Natural killer cell (primary cell): ENCODE data around the gene ZG16. TPM values are rescaled to one million over a fixed set of nuclear protein-coding genes. Genes with fewer than 3 reads are reported as not detected.
"Not testable (repeated sequence)": the region's sequence is repeated elsewhere in the genome, so short reads cannot be mapped to it uniquely, and the experiment has no call there.

Experiments
- ATAC-seq, 3 donors: fragments of 150-1000 bp in 2 of 3; fragments of 200-7000 bp in 1 of 3; cut with Tn5 transposase; 1 replicate in 1 of 3; 2 replicates in 2 of 3; pipeline ENCODE4 v1.10.0; 2021; ENCODE audit warnings: mild to moderate bottlenecking in 2 of 3, moderate library complexity in 2 of 3
- DNase-seq, 2 donors: peaks; one replicate each; pipeline versions ENCODE4 v3.0.0 to v3.0.0-alpha.2; 2013 to 2021; ENCODE audit warnings: mixed read lengths in 1 of 2
- H3K27ac ChIP-seq: one replicate; pipeline ENCODE4 v1.5.1; 2013; ENCODE audit warnings: mild to moderate bottlenecking, low read length
- H3K27me3 ChIP-seq: one replicate; pipeline ENCODE4 v1.6.1; 2013; ENCODE audit warnings: low read length; ENCODE audit not compliant: control insufficient read depth, insufficient read depth
- H3K36me3 ChIP-seq: one replicate; pipeline ENCODE4 v1.6.1; 2013; ENCODE audit warnings: low read length; ENCODE audit not compliant: control insufficient read depth, insufficient read depth
- H3K4me1 ChIP-seq: one replicate; pipeline ENCODE4 v1.6.1; 2013; ENCODE audit warnings: low read length; ENCODE audit not compliant: control insufficient read depth, insufficient read depth
- H3K4me3 ChIP-seq: one replicate; pipeline ENCODE4 v1.5.1; 2013; ENCODE audit warnings: low read length
- H3K9me3 ChIP-seq: one replicate; pipeline ENCODE4 v1.6.1; 2013; ENCODE audit warnings: low read length; ENCODE audit not compliant: control insufficient read depth, insufficient read depth
- H3K27ac Mint-ChIP-seq, 2 donors: one replicate each; pipeline ENCODE4 v1.8.0; 2022; ENCODE audit warnings: mild to moderate bottlenecking in 2 of 2, mixed read lengths in 2 of 2, moderate library complexity in 1 of 2
- H3K27me3 Mint-ChIP-seq, 2 donors: one replicate each; pipeline ENCODE4 v1.8.0; 2022; ENCODE audit warnings: low read depth in 2 of 2, mixed read lengths in 2 of 2
- H3K36me3 Mint-ChIP-seq: one replicate; pipeline ENCODE4 v1.8.0; 2022; ENCODE audit warnings: mixed read lengths
- H3K4me1 Mint-ChIP-seq, 2 donors: one replicate each; pipeline ENCODE4 v1.8.0; 2022; ENCODE audit warnings: mixed read lengths in 2 of 2
- H3K4me3 Mint-ChIP-seq: one replicate; pipeline ENCODE4 v1.8.0; 2022; ENCODE audit warnings: mild to moderate bottlenecking, moderate library complexity, mixed read lengths
- H3K9me3 Mint-ChIP-seq, 2 donors: one replicate each; pipeline ENCODE4 v1.8.0; 2022; ENCODE audit warnings: mixed read lengths in 2 of 2
- WGBS: methylation state at CpG from one replicate; pipeline ENCODE4 v1.1.7; 2013; ENCODE audit warnings: missing lambda C conversion rate; ENCODE audit not compliant: insufficient coverage; 5-methylcytosine and 5-hydroxymethylcytosine counted together
- intact Hi-C: fragments of 100-400 bp; cut with micrococcal nuclease; formaldehyde crosslinking; loops from one replicate; pipeline ENCODE4 v1.14.2; 2022
- total RNA-seq, 4 donors: library from RNA; stranded (reverse); fragments of 120-200 nt in 1 of 4; gene quantifications; one replicate each; pipeline versions ENCODE4 v1.2.3 to v1.2.4, GENCODE V29; 2013 to 2022
- TF ChIP-seq, protein P1 (sequence below): fragments of 200-600 bp; IDR thresholded peaks from one replicate; pipeline ENCODE4 v1.8.0; 2022; ENCODE audit warnings: antibody characterized with exemption

The ZG16 gene
- total RNA-seq, 3 donors from 2014 or later (not counting 1 experiment from before 2014, with no cell fraction given): not detected

DNA sequence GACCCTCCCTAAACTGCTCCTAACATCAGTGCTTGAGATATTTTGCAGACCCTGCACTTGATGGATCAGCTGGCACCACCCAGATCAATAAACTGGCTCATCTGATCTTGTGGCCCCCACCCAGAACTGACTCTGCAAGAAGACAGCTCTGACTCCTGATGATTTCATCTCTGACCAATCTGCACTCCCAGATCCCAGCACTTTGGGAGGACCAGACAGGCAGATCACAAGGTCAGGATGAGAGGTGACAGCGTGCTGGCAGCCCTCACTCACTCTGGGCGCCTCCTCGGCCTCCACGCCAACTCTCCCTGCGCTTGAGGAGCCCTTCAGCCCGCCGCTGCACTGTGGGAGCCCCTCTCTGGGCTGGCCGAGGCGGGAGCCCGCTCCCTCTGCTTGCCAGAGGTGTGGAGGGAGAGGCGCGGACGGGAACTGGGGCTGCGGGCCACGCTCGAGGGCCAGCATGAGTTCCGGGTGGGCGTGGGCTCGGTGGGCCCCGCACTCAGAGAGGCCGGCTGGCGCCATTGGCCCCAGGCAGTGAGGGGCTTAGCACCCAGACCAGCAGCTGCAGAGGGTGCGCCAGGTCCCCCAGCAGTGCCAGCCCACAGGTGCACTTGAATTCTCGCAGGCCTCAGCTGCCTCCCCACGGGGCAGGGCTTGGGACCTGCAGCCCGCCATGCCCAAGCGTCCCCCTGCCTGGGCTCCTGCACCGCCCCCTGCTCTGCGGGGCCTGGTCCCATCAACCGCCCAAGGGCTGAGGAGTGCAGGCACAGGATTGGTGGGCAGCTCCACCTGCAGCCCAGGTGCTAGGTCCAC lies 29.9 kb upstream of the ZG16 start:
- H3K27ac ChIP-seq: no peak overlapping the region
- H3K9me3 Mint-ChIP-seq: no peaks in the 10 kb centered on the region
- intact Hi-C loops: loop anchor here (2.0 to 10.0 kb wide), 3 partner anchors 15 to 83 kb away; partner anchors contain the start of genes KIF22 and SPN
- H3K27me3 Mint-ChIP-seq: no peaks in the 10 kb centered on the region
- no peaks in the 10 kb centered on the region for H3K9me3 ChIP-seq
- H3K4me3 ChIP-seq: no peak overlapping the region
- TF ChIP-seq, protein P1, sequence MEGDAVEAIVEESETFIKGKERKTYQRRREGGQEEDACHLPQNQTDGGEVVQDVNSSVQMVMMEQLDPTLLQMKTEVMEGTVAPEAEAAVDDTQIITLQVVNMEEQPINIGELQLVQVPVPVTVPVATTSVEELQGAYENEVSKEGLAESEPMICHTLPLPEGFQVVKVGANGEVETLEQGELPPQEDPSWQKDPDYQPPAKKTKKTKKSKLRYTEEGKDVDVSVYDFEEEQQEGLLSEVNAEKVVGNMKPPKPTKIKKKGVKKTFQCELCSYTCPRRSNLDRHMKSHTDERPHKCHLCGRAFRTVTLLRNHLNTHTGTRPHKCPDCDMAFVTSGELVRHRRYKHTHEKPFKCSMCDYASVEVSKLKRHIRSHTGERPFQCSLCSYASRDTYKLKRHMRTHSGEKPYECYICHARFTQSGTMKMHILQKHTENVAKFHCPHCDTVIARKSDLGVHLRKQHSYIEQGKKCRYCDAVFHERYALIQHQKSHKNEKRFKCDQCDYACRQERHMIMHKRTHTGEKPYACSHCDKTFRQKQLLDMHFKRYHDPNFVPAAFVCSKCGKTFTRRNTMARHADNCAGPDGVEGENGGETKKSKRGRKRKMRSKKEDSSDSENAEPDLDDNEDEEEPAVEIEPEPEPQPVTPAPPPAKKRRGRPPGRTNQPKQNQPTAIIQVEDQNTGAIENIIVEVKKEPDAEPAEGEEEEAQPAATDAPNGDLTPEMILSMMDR: no peak
- peak overlapping the region in 1 of 2 donors; percentile 74 for H3K27ac Mint-ChIP-seq
- DNase-seq (no peak), ATAC-seq (no peak)
- peaks cover 52% of the 10 kb centered on the region for H3K4me1 ChIP-seq
- H3K36me3 Mint-ChIP-seq: no peaks in the 10 kb centered on the region
- peak overlapping the region; percentile 17 for H3K4me3 Mint-ChIP-seq
- H3K36me3 ChIP-seq: peaks cover 15% of the 10 kb centered on the region
- no peaks in the 10 kb centered on the region for H3K27me3 ChIP-seq
- H3K4me1 Mint-ChIP-seq: peaks cover 34 to 50% of the 10 kb centered on the region in 2 donors
- 97% methylated on average over 30 of the region's 30 CpGs for WGBS

DNA sequence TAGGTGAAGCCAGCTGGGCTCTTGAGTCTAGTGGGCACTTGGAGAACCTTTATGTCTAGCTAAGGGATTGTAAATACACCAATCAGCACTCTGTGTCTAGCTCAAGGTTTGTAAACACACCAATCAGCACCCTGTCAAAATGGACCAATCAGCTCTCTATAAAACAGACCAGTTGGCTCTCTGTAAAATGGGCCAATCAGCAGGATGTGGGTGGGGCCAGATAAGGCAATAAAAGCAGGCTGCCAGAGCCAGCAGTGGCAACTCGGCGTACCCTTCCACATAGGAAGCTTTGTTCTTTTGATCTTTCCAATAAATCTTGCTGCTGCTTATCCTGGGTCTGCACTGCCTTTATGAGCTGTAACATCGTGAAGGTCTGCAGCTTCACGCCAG lies 29.3 kb upstream of the ZG16 start:
- Mint-ChIP-seq H3K4me1 (peaks cover 28 to 44% of the 10 kb centered on the region in 2 donors), H3K27ac (peak overlapping the region in 1 of 2 donors; percentile 14)
- not testable (repeated sequence) for H3K36me3 ChIP-seq, H3K9me3 ChIP-seq, H3K4me3 Mint-ChIP-seq, H3K27ac ChIP-seq, H3K4me3 ChIP-seq, H3K27me3 ChIP-seq, DNase-seq, H3K9me3 Mint-ChIP-seq, H3K36me3 Mint-ChIP-seq, ATAC-seq, H3K27me3 Mint-ChIP-seq
- WGBS: 92% methylated on average over 4 of the region's 4 CpGs
- intact Hi-C loops: loop anchor here (10.0 kb wide), 1 partner anchor 84 kb away; the partner anchor contains the start of gene SPN
- H3K4me1 ChIP-seq: peaks cover 46% of the 10 kb centered on the region

DNA sequence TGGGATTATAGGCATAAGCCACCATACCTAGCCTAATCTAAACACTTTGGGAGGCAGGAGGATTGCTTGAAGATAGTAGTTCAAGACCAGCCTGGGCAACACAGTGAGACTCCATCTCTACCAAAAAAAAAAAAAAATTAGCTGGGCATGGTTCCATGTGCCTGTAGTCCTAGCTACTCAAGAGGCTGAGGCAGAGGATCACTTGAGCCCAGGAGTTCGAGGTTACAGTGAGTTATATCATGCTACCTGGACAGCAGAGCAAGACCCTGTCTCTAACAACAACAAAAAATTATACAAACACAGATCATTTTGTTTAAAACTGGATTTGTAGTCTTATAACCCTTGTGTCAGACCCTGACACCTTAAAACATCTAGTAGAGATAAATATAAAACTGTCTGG lies 24.5 kb upstream of the ZG16 start:
- Histone ChIP-seq H3K36me3 (no peaks in the 10 kb centered on the region), H3K4me3 (no peak overlapping the region), H3K9me3 (no peaks in the 10 kb centered on the region), H3K4me1 (peaks cover 14% of the 10 kb centered on the region), H3K27ac (no peak overlapping the region), H3K27me3 (no peaks in the 10 kb centered on the region)
- Mint-ChIP-seq H3K27ac (no peak overlapping the region), H3K9me3 (no peaks in the 10 kb centered on the region), H3K4me1 (peaks cover 0 to 6% of the 10 kb centered on the region in 2 donors), H3K36me3 (no peaks in the 10 kb centered on the region), H3K27me3 (no peaks in the 10 kb centered on the region), H3K4me3 (no peak overlapping the region)
- TF ChIP-seq, protein P1: no peak
- ATAC-seq (no peak), DNase-seq (no peak)
- 100% methylated on average over 1 of the region's 1 CpG for WGBS
- intact Hi-C loops: no loop called here

DNA sequence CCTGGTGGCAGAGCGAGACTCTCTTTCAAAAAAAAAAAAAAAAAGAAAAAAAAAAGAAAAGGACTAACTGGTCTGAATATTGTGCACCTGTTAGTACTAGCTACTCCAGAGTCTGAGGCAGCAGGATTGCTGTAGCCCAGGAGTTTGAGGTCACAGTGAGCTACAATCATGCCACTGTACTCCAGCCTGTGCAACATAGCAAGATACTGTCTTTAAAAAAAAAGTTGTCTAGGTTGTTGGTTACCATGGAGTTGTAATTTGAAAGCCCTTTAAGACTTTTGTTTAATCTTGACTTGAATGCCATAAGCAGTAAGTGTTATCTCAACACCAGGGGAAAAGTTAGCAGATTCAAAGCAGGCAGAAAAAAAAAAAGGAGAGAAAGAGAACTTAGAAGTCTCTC lies 21.4 kb upstream of the ZG16 start:
- Histone ChIP-seq H3K4me3 (no peak overlapping the region), H3K36me3 (no peaks in the 10 kb centered on the region), H3K4me1 (peaks cover 8% of the 10 kb centered on the region), H3K27me3 (no peaks in the 10 kb centered on the region), H3K27ac (no peak overlapping the region), H3K9me3 (no peaks in the 10 kb centered on the region)
- Mint-ChIP-seq H3K27me3 (no peaks in the 10 kb centered on the region), H3K4me3 (no peak overlapping the region), H3K9me3 (no peaks in the 10 kb centered on the region), H3K27ac (no peak overlapping the region), H3K4me1 (no peaks in the 10 kb centered on the region), H3K36me3 (no peaks in the 10 kb centered on the region)
- TF ChIP-seq, protein P1: no peak
- peak in 1 of 2 donors; percentile 63 for DNase-seq
- intact Hi-C loops: no loop called here
- ATAC-seq: no peak
- WGBS: 77% methylated on average over 1 of the region's 1 CpG

DNA sequence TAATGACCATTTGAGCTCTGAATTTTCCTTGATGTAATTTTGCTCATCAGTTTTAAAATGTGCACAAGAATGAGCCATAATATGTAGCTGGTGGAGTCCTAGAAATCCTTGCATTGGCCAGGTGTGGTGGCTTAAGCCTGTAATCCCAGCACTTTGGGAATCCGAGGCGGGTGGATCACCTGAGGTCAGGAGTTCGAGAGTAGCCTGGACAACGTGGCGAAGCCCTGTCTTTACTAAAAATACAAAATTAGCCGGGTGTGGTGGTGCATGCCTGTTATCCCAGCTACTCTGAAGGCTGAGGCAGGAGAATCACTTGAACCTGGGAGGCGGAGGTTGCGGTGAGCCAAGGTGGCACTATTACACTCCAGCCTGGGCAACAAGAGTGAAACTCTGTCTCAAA lies 21.0 kb upstream of the ZG16 start:
- H3K27ac ChIP-seq, H3K27me3 ChIP-seq, H3K4me3 Mint-ChIP-seq, H3K4me3 ChIP-seq, ATAC-seq, H3K36me3 ChIP-seq, intact Hi-C loops, H3K4me1 ChIP-seq, DNase-seq, H3K9me3 ChIP-seq, H3K27me3 Mint-ChIP-seq, H3K4me1 Mint-ChIP-seq, H3K27ac Mint-ChIP-seq, H3K36me3 Mint-ChIP-seq, H3K9me3 Mint-ChIP-seq: not testable (repeated sequence)
- 93% methylated on average over 8 of the region's 8 CpGs for WGBS
